SK-N-SH (cell line): ENCODE results near the gene C1QTNF8. TPM values are rescaled to one million over a fixed set of nuclear protein-coding genes. Genes with fewer than 3 reads are reported as not detected.

Experiments
- CTCF ChIA-PET: fragments of 300-600, 350-600 bp; formaldehyde crosslinking; extraction: SDS; loops from one replicate; lab custom pipeline; 2021; lab: Yijun Ruan, JAX
- POLR2A ChIA-PET: fragments of 350-600 bp; sonication (Branson Sonifier 250); formaldehyde crosslinking; extraction: SDS; loops from one replicate; lab custom pipeline; 2020; ENCODE audit warnings: antibody characterized with exemption, inconsistent platforms; lab: Yijun Ruan, JAX
- DNase-seq: peaks from one replicate; pipeline ENCODE4 v3.0.0; 2012
- H2AFZ ChIP-seq: fragments of 200-600 bp; sonication (generic); 2 replicates; pipeline ENCODE4 v1.8.1; 2016; ENCODE audit warnings: antibody characterized with exemption, mild to moderate bottlenecking, low read depth
- H3F3A ChIP-seq: fragments of 200-600 bp; sonication (generic); replicated peaks from 2 replicates; pipeline ENCODE3; 2016; ENCODE audit warnings: antibody characterized with exemption, mild to moderate bottlenecking; ENCODE audit not compliant: insufficient read depth
- H3K27ac ChIP-seq, 2 experiments: fragments of 200-500 bp in 1 of 2; fragments of 200-600 bp in 1 of 2; sonication (Bioruptor generic) in 1 of 2; sonication (generic), shearing (Covaris generic) in 1 of 2; 2 replicates each; pipeline versions ENCODE4 v1.5.1 to v1.6.1; 2014 to 2016; ENCODE audit warnings: low read depth in 2 of 2, inconsistent platforms in 1 of 2, low read length in 1 of 2, mild to moderate bottlenecking in 1 of 2, mixed read lengths in 1 of 2
- H3K27me3 ChIP-seq: fragments of 200-600 bp; sonication (generic), shearing (Covaris generic); 2 replicates; pipeline ENCODE4 v1.6.1; 2016; ENCODE audit warnings: mixed run types; ENCODE audit not compliant: insufficient read depth
- H3K36me3 ChIP-seq, 2 experiments: fragments of 200-500 bp in 1 of 2; fragments of 200-600 bp in 1 of 2; sonication (Bioruptor generic) in 1 of 2; sonication (generic) in 1 of 2; replicated peaks in 1 of 2; 2 replicates each; pipeline versions ENCODE3 to v1.5.1; 2014 to 2016; ENCODE audit warnings: low read length in 1 of 2, mild to moderate bottlenecking in 1 of 2; ENCODE audit not compliant: insufficient read depth in 2 of 2, control insufficient read depth in 1 of 2
- H3K4me1 ChIP-seq, 2 experiments: fragments of 200-500 bp in 1 of 2; fragments of 200-600 bp in 1 of 2; sonication (Bioruptor generic) in 1 of 2; sonication (generic), shearing (Covaris generic) in 1 of 2; 2 replicates each; pipeline versions ENCODE4 v1.5.1 to v1.6.1; 2014 to 2016; ENCODE audit warnings: low read depth in 1 of 2, low read length in 1 of 2, mixed run types in 1 of 2; ENCODE audit not compliant: insufficient read depth in 2 of 2, control insufficient read depth in 1 of 2
- H3K4me2 ChIP-seq: fragments of 200-600 bp; sonication (generic), shearing (Covaris generic); 2 replicates; pipeline ENCODE4 v1.6.1; 2017; ENCODE audit warnings: mixed run types
- H3K4me3 ChIP-seq, 2 experiments: fragments of 200-500 bp in 1 of 2; fragments of 200-600 bp in 1 of 2; sonication (Bioruptor generic) in 1 of 2; sonication (generic), shearing (Covaris generic) in 1 of 2; 2 replicates each; pipeline versions ENCODE4 v1.5.1 to v1.8.1; 2014 to 2016; ENCODE audit warnings: low read depth in 2 of 2, inconsistent platforms in 1 of 2, low read length in 1 of 2, mild to moderate bottlenecking in 1 of 2, mixed read lengths in 1 of 2, moderate library complexity in 1 of 2
- H3K79me2 ChIP-seq: fragments of 200-600 bp; sonication (generic); 2 replicates; pipeline ENCODE4 v1.8.1; 2017; ENCODE audit warnings: mild to moderate bottlenecking; ENCODE audit not compliant: insufficient read depth
- H3K9ac ChIP-seq: fragments of 200-600 bp; sonication (generic); 2 replicates; pipeline ENCODE4 v1.6.1; 2017; ENCODE audit warnings: mixed run types
- H3K9me2 ChIP-seq: fragments of 200-600 bp; sonication (generic); 2 replicates; pipeline ENCODE4 v1.6.1; 2017; ENCODE audit warnings: mixed run types
- H3K9me3 ChIP-seq: fragments of 200-600 bp; sonication (generic); 2 replicates; pipeline ENCODE4 v1.6.1; 2017; ENCODE audit warnings: mixed run types, mild to moderate bottlenecking, moderate library complexity
- H4K20me1 ChIP-seq: fragments of 200-600 bp; sonication (generic); 2 replicates; pipeline ENCODE4 v1.6.1; 2017; ENCODE audit warnings: mild to moderate bottlenecking, mixed run types; ENCODE audit not compliant: insufficient read depth
- EP300 ChIP-seq, 2 experiments: IDR thresholded peaks; 2 replicates each; pipeline versions ENCODE4 v1.4.0 to v1.6.1; 2012; ENCODE audit warnings: borderline replicate concordance in 1 of 2, low read depth in 1 of 2, low read length in 1 of 2
- FOSL2 ChIP-seq: IDR thresholded peaks from 2 replicates; pipeline ENCODE4 v1.4.0; 2012; ENCODE audit warnings: low read depth, mild to moderate bottlenecking, moderate library complexity, borderline replicate concordance
- FOXM1 ChIP-seq: IDR thresholded peaks from 2 replicates; pipeline ENCODE4 v1.4.0; 2012; ENCODE audit warnings: low read depth, mild to moderate bottlenecking
- GABPA ChIP-seq: IDR thresholded peaks from 2 replicates; pipeline ENCODE4 v1.4.0; 2012; ENCODE audit warnings: low read depth, mild to moderate bottlenecking
- JUND ChIP-seq: IDR thresholded peaks from 2 replicates; pipeline ENCODE4 v1.4.0; 2012
- MEF2A ChIP-seq: IDR thresholded peaks from 2 replicates; pipeline ENCODE4 v1.4.0; 2012; ENCODE audit warnings: low read depth, borderline replicate concordance
- MXI1 ChIP-seq: IDR thresholded peaks from 2 replicates; pipeline ENCODE4 v1.6.1; 2012; ENCODE audit warnings: mild to moderate bottlenecking, low read depth, low read length, improper control_type of control experiment
- POLR2AphosphoS5 ChIP-seq: IDR thresholded peaks from 2 replicates; pipeline ENCODE4 v1.6.1; 2012; ENCODE audit warnings: low read depth, low read length
- RCOR1 ChIP-seq: fragments of 150-350 bp; IDR thresholded peaks from 2 replicates; pipeline ENCODE4 v1.6.1; 2017; ENCODE audit warnings: antibody characterized with exemption, low read length
- RFX5 ChIP-seq: IDR thresholded peaks from 2 replicates; pipeline ENCODE4 v1.6.1; 2012; ENCODE audit warnings: mild to moderate bottlenecking, improper control_type of control experiment, low read length
- RXRA ChIP-seq: IDR thresholded peaks from 2 replicates; pipeline ENCODE4 v1.4.0; 2012; ENCODE audit warnings: low read depth, mild to moderate bottlenecking, borderline replicate concordance
- SMC3 ChIP-seq: IDR thresholded peaks from 2 replicates; pipeline ENCODE4 v1.6.1; 2012; ENCODE audit warnings: low read depth, low read length, improper control_type of control experiment
- TAF1 ChIP-seq: IDR thresholded peaks from 2 replicates; pipeline ENCODE4 v1.6.1; 2012; ENCODE audit warnings: low read depth, mild to moderate bottlenecking, low read length, moderate library complexity, borderline replicate concordance
- TEAD4 ChIP-seq: IDR thresholded peaks from 2 replicates; pipeline ENCODE4 v1.4.0; 2012; ENCODE audit warnings: mild to moderate bottlenecking, borderline replicate concordance; ENCODE audit not compliant: insufficient read depth
- YY1 ChIP-seq: IDR thresholded peaks from 2 replicates; pipeline ENCODE4 v1.4.0; 2012; ENCODE audit warnings: low read depth, mild to moderate bottlenecking
- WGBS: methylation state at CpG from one replicate; pipeline ENCODE4 v1.1.6; 2017; ENCODE audit warnings: low lambda C conversion rate; 5-methylcytosine and 5-hydroxymethylcytosine counted together
- polyA plus RNA-seq, 3 experiments: library from polyadenylated mRNA; depleted of rRNA; stranded (reverse); fragments of >200 nt; gene quantifications; 2 replicates each; pipeline ENCODE4 v1.2.3, GENCODE V29; 2012
- TF ChIP-seq, protein P1 (sequence below): IDR thresholded peaks from 2 replicates; pipeline ENCODE4; 2012
- TF ChIP-seq, protein P2 (sequence below): IDR thresholded peaks from 2 replicates; pipeline ENCODE4 v1.4.0; 2012; ENCODE audit warnings: low read depth, borderline replicate concordance
- TF ChIP-seq, protein P3 (sequence below): fragments of 150-350 bp; IDR thresholded peaks from 2 replicates; pipeline ENCODE4 v1.6.1; 2016; ENCODE audit warnings: mild to moderate bottlenecking, low read depth, low read length
- TF ChIP-seq, protein P4 (sequence below): IDR thresholded peaks from 2 replicates; pipeline ENCODE4 v1.4.0; 2012; ENCODE audit warnings: low read depth

The C1QTNF8 gene
- polyA plus RNA-seq (2012; rRNA removed) = not detected in 2 replicates
- not detected in 2 replicates for polyA plus RNA-seq (2012; cell fraction: cytosol; rRNA removed)
- not detected in 2 replicates for polyA plus RNA-seq (2012; cell fraction: nucleus; rRNA removed)

GRCh38 chr16:1096169-1097082 lies at the start of gene C1QTNF8:
Gene C1QTNF8 (minus strand): TSS chr16:1096244. CDS start chr16:1094922, 1,322 bp downstream.
- TF ChIP-seq, protein P1, sequence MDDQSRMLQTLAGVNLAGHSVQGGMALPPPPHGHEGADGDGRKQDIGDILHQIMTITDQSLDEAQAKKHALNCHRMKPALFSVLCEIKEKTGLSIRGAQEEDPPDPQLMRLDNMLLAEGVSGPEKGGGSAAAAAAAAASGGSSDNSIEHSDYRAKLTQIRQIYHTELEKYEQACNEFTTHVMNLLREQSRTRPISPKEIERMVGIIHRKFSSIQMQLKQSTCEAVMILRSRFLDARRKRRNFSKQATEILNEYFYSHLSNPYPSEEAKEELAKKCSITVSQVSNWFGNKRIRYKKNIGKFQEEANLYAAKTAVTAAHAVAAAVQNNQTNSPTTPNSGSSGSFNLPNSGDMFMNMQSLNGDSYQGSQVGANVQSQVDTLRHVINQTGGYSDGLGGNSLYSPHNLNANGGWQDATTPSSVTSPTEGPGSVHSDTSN = no peak
- TF ChIP-seq POLR2AphosphoS5 = no peak
- TF ChIP-seq FOSL2 = no peak
- no peak for TF ChIP-seq RXRA
- TF ChIP-seq, protein P2, sequence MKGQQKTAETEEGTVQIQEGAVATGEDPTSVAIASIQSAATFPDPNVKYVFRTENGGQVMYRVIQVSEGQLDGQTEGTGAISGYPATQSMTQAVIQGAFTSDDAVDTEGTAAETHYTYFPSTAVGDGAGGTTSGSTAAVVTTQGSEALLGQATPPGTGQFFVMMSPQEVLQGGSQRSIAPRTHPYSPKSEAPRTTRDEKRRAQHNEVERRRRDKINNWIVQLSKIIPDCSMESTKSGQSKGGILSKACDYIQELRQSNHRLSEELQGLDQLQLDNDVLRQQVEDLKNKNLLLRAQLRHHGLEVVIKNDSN = no peak
- TF ChIP-seq TEAD4 = no peak
- TF ChIP-seq RFX5 = no peak
- TF ChIP-seq MEF2A = no peak
- TF ChIP-seq YY1 = no peak
- no peak for TF ChIP-seq FOXM1
- TF ChIP-seq GABPA = no peak
- no peak for TF ChIP-seq MXI1
- TF ChIP-seq EP300 (IDR thresholded peaks at IDR 0.05; ENCODE audit: borderline replicate concordance in 1 of 2, low read depth in 1 of 2, low read length in 1 of 2) = no peak
- TF ChIP-seq, protein P3, sequence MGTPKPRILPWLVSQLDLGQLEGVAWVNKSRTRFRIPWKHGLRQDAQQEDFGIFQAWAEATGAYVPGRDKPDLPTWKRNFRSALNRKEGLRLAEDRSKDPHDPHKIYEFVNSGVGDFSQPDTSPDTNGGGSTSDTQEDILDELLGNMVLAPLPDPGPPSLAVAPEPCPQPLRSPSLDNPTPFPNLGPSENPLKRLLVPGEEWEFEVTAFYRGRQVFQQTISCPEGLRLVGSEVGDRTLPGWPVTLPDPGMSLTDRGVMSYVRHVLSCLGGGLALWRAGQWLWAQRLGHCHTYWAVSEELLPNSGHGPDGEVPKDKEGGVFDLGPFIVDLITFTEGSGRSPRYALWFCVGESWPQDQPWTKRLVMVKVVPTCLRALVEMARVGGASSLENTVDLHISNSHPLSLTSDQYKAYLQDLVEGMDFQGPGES = no peak
- TF ChIP-seq JUND = no peak
- no peak for TF ChIP-seq TAF1
- TF ChIP-seq RCOR1 = no peak
- no peak for TF ChIP-seq SMC3
- TF ChIP-seq, protein P4, sequence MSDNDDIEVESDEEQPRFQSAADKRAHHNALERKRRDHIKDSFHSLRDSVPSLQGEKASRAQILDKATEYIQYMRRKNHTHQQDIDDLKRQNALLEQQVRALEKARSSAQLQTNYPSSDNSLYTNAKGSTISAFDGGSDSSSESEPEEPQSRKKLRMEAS = no peak
- CTCF ChIA-PET = interaction anchor here (0.8 to 1.7 kb wide), 5 partner anchors 9 to 98 kb away, joined by 3 to 9 read pairs (median 5); no protein-coding TSS in a partner anchor
- Histone ChIP-seq H3K4me2 (no peak within 1 kb of the TSS), H3F3A (peaks cover 3% of the 10 kb centered on the region), H3K9me2 (no peaks in the 10 kb centered on the region), H2AFZ (no peak within 1 kb of the TSS), H3K9ac (no peak within 1 kb of the TSS), H3K27ac (no peak within 1 kb of the TSS), H3K27me3 (peaks cover 44% of the 10 kb centered on the region), H4K20me1 (peaks cover 13% of the 10 kb centered on the region; the same call in 1 of the 2 replicates), H3K79me2 (no peaks in the 10 kb centered on the region), H3K4me3 (no peak within 1 kb of the TSS), H3K36me3 (no peaks in the 10 kb centered on the region), H3K4me1 (no peaks in the 10 kb centered on the region), H3K9me3 (no peaks in the 10 kb centered on the region)
- POLR2A ChIA-PET = interaction anchor here (1.1 kb wide), 1 partner anchor 9 kb away, joined by 3 read pairs; no protein-coding TSS in a partner anchor
- no peak for DNase-seq
- 20% methylated on average over 14 of the region's 55 CpGs for WGBS
